Esophagus squamous epithelium (tissue), 5 donors: Measurements from ENCODE around the gene ABCC1. TPM values are rescaled to one million over a fixed set of nuclear protein-coding genes. Genes with fewer than 3 reads are reported as not detected.
"Not testable (repeated sequence)": the region's sequence is repeated elsewhere in the genome, so short reads cannot be mapped to it uniquely, and the experiment has no call there.

Source experiments
- DNase-seq: peaks from one replicate; lab custom pipeline; 2025; lab: John Stamatoyannopoulos, UW
- H3K27ac ChIP-seq, 4 donors: fragments of 200-600 bp; sonication (generic); one replicate each; pipeline ENCODE4 v1.5.1; 2016 to 2019; ENCODE audit warnings: mild to moderate bottlenecking in 1 of 4
- H3K27me3 ChIP-seq, 4 donors: fragments of 200-600 bp; sonication (generic); 1 replicate in 3 of 4; 2 replicates in 1 of 4; pipeline versions ENCODE4 v1.5.1 to v1.6.0; 2017 to 2021; ENCODE audit warnings: antibody characterized with exemption in 1 of 4
- H3K36me3 ChIP-seq, 3 donors: fragments of 200-600 bp; sonication (generic); one replicate each; pipeline ENCODE4 v1.5.1; 2016 to 2019
- H3K4me1 ChIP-seq, 3 donors: fragments of 200-600 bp; sonication (generic); one replicate each; pipeline ENCODE4 v1.5.1; 2017 to 2019
- H3K4me3 ChIP-seq, 4 donors: fragments of 200-600 bp; sonication (generic); 1 replicate in 3 of 4; 2 replicates in 1 of 4; pipeline ENCODE4 v1.5.1; 2016 to 2019; ENCODE audit warnings: mild to moderate bottlenecking in 2 of 4, moderate library complexity in 1 of 4
- H3K9me3 ChIP-seq, 3 donors: fragments of 200-600 bp; sonication (generic); one replicate each; pipeline ENCODE4 v1.5.1; 2016 to 2019
- CTCF ChIP-seq, 6 experiments: fragments of 450-650 bp in 4 of 6; fragments of 200-600 bp in 2 of 6; sonication (generic) in 2 of 6; IDR thresholded peaks; one replicate each; pipeline ENCODE4 v1.5.1; 2016 to 2019; ENCODE audit warnings: antibody characterized with exemption in 6 of 6, mild to moderate bottlenecking in 4 of 6, moderate library complexity in 4 of 6
- POLR2A ChIP-seq, 4 donors: fragments of 450-650 bp; IDR thresholded peaks; one replicate each; pipeline ENCODE4 v1.6.1; 2017; ENCODE audit warnings: antibody characterized with exemption in 4 of 4, mild to moderate bottlenecking in 4 of 4, moderate library complexity in 3 of 4
- WGBS, 2 donors: methylation state at CpG; one replicate each; pipeline ENCODE4 v1.1.5; 2018; 5-methylcytosine and 5-hydroxymethylcytosine counted together
- intact Hi-C: fragments of 100-400 bp; cut with DNase I; formaldehyde crosslinking; loops from one replicate; pipeline ENCODE4 v1.15.0; 2022
- total RNA-seq, 4 donors: library from RNA; depleted of rRNA; stranded (reverse); fragments of >200 nt; gene quantifications; one replicate each; pipeline ENCODE4 v1.1.0, GENCODE V29; 2016
- donor health status: DM: yes; HTN: yes; CAD: no.

ABCC1 gene
- total RNA-seq, 4 donors from 2014 or later: 22.9 to 56.7 (median 46.9) TPM

GRCh38 chr16:16161319-16161718 lies 211.9 kb downstream of the ABCC1 start:
- Histone ChIP-seq H3K27ac (no peak overlapping the region), H3K36me3 (no peaks in the 10 kb centered on the region), H3K9me3 (peaks cover 0 to 11% (median 0%) of the 10 kb centered on the region in 3 donors), H3K27me3 (no peaks in the 10 kb centered on the region), H3K4me3 (no peak overlapping the region), H3K4me1 (no peaks in the 10 kb centered on the region)
- DNase-seq: no peak
- intact Hi-C loops: no loop called here
- TF ChIP-seq POLR2A (IDR thresholded peaks at IDR 0.05) (no peak), CTCF (IDR thresholded peaks at IDR 0.05) (no peak)
- WGBS, 2 donors: 27% methylated on average over 3 of the region's 5 CpGs; no CpG with 5 or more reads in 1 of the 2 donors

- intact Hi-C loops, H3K4me1 ChIP-seq, H3K27me3 ChIP-seq, H3K4me3 ChIP-seq, H3K27ac ChIP-seq, DNase-seq, H3K36me3 ChIP-seq: not testable (repeated sequence)
- 72% methylated on average over 5 of the region's 5 CpGs for WGBS, 2 donors
- H3K9me3 ChIP-seq: peaks cover 0 to 11% (median 0%) of the 10 kb centered on the region in 3 donors
Measured at GRCh38 chr16:16161840-16162239, 212.4 kb downstream of the ABCC1 start.

- no peaks in the 10 kb centered on the region for H3K36me3 ChIP-seq
- H3K27ac ChIP-seq: no peak overlapping the region
- peaks cover 0 to 11% (median 0%) of the 10 kb centered on the region in 3 donors for H3K9me3 ChIP-seq
- no peak for DNase-seq
- intact Hi-C loops: no loop called here
- no peaks in the 10 kb centered on the region for H3K27me3 ChIP-seq
- WGBS, 2 donors: 72 to 81% methylated on average over 3 of the region's 3 CpGs
- TF ChIP-seq POLR2A (IDR thresholded peaks at IDR 0.05) (no peak), CTCF (IDR thresholded peaks at IDR 0.05) (no peak)
- no peaks in the 10 kb centered on the region for H3K4me1 ChIP-seq
- no peak overlapping the region for H3K4me3 ChIP-seq
Measured at GRCh38 chr16:16162591-16162990, 213.2 kb downstream of the ABCC1 start.

GRCh38 chr16:16163109-16163508 lies 213.7 kb downstream of the ABCC1 start:
- Histone ChIP-seq H3K9me3 (peaks cover 0 to 11% (median 0%) of the 10 kb centered on the region in 3 donors), H3K4me1 (no peaks in the 10 kb centered on the region), H3K4me3 (no peak overlapping the region), H3K27ac (no peak overlapping the region), H3K27me3 (no peaks in the 10 kb centered on the region), H3K36me3 (no peaks in the 10 kb centered on the region)
- TF ChIP-seq CTCF (IDR thresholded peaks at IDR 0.05) (no peak), POLR2A (IDR thresholded peaks at IDR 0.05) (no peak)
- no peak for DNase-seq
- intact Hi-C loops: no loop called here
- 68 to 93% methylated on average over 3 to 4 of the region's 4 CpGs for WGBS, 2 donors

GRCh38 chr16:16163571-16163970 lies 214.2 kb downstream of the ABCC1 start:
- no peak overlapping the region for H3K27ac ChIP-seq
- intact Hi-C loops: no loop called here
- no peak overlapping the region for H3K4me3 ChIP-seq
- no peaks in the 10 kb centered on the region for H3K27me3 ChIP-seq
- H3K4me1 ChIP-seq: no peaks in the 10 kb centered on the region
- no peaks in the 10 kb centered on the region for H3K36me3 ChIP-seq
- 77 to 96% methylated on average over 4 of the region's 5 CpGs for WGBS, 2 donors
- DNase-seq: no peak
- TF ChIP-seq CTCF (IDR thresholded peaks at IDR 0.05): no peak
- TF ChIP-seq POLR2A (IDR thresholded peaks at IDR 0.05): no peak
- H3K9me3 ChIP-seq: peaks cover 0 to 11% (median 0%) of the 10 kb centered on the region in 3 donors

GRCh38 chr16:16164243-16164642 lies 214.8 kb downstream of the ABCC1 start:
- intact Hi-C loops: no loop called here
- H3K27ac ChIP-seq: no peak overlapping the region
- no peak for DNase-seq
- no peaks in the 10 kb centered on the region for H3K36me3 ChIP-seq
- H3K4me3 ChIP-seq: no peak overlapping the region
- no peaks in the 10 kb centered on the region for H3K4me1 ChIP-seq
- peaks cover 0 to 6% (median 0%) of the 10 kb centered on the region in 3 donors for H3K9me3 ChIP-seq
- TF ChIP-seq CTCF (IDR thresholded peaks at IDR 0.05) (no peak), POLR2A (IDR thresholded peaks at IDR 0.05) (no peak)
- WGBS, 2 donors: 71 to 88% methylated on average over 3 of the region's 3 CpGs
- no peaks in the 10 kb centered on the region for H3K27me3 ChIP-seq
